Keratinocyte (primary cell): Measurements from ENCODE around the gene FAM170B.

Experiments used
- CTCF ChIP-seq, 3 experiments: IDR thresholded peaks in 1 of 3; conservative IDR thresholded peaks in 1 of 3; optimal IDR thresholded peaks in 1 of 3; 2 replicates in 2 of 3; 3 replicates in 1 of 3; pipeline versions ENCODE3 to v1.5.1; 2011; ENCODE audit warnings: low read length in 3 of 3, mild to moderate bottlenecking in 3 of 3, moderate library complexity in 2 of 3, control low read depth in 1 of 3, inconsistent platforms in 1 of 3; ENCODE audit not compliant: insufficient read depth in 2 of 3; ENCODE audit errors: extremely low read depth in 1 of 3
- EZH2 ChIP-seq: IDR thresholded peaks from one replicate; pipeline ENCODE4 v1.6.1; 2012; ENCODE audit warnings: inconsistent platforms, mild to moderate bottlenecking, low read length, moderate library complexity

DNA sequence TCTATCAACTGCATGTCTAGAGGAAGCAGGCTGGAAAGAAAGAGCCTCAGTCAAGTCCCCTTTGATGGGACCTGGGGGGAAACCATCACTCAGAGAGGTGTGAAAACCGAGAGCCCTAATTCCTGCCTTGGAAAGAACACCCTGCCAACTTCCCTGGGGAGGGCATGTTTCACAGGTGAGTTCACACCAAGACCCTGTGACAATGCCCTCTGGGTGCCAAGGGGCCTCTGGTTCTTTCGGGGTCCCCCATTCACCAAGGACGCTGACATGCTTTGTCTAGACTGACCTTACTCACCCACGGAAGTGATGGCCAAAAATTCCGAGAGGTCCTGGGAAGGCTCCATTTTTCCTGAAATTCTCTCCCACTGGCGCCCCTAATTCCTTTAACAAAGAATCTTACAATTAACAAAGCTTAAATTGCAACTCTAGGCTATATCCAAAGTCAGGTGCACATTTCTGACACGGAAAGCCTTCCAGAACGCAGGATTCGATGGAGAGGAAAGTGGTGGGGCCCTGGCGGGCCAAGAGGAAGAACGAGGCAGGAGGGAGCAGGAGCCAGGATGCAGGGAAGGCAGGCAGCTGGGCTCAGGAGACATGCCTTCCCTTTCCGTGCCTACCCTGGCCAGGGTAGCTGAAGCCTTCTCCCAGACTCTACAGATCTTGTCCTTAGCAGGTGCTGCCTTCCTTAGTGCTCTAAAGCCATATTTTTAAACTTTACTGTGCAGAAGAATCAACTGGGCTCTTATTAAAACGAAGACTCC, 42.2 kb downstream of the FAM170B start:
- TF ChIP-seq CTCF (optimal IDR thresholded peaks at IDR 0.05 in 1 of 3, IDR thresholded peaks at IDR 0.05 in 1 of 3, conservative IDR thresholded peaks at IDR 0.05 in 1 of 3; ENCODE audit: extremely low read depth in 1 of 3, insufficient read depth in 2 of 3, low read length in 3 of 3): no peak
- TF ChIP-seq EZH2: no peak
